SK-N-SH (cell line): ENCODE results near the gene UCHL3.

Experiments
- CTCF ChIP-seq: fragments of 200-600 bp; sonication (generic); IDR thresholded peaks from 2 replicates; pipeline ENCODE4 v1.6.1; 2017; ENCODE audit warnings: antibody characterized with exemption, mild to moderate bottlenecking, moderate library complexity
- GABPA ChIP-seq: IDR thresholded peaks from 2 replicates; pipeline ENCODE4 v1.4.0; 2012; ENCODE audit warnings: low read depth, mild to moderate bottlenecking
- RFX5 ChIP-seq: IDR thresholded peaks from 2 replicates; pipeline ENCODE4 v1.6.1; 2012; ENCODE audit warnings: mild to moderate bottlenecking, improper control_type of control experiment, low read length

- TF ChIP-seq CTCF: no peak
- no peak for TF ChIP-seq GABPA
- TF ChIP-seq RFX5: no peak
Measured at GRCh38 chr13:75541287-75541686, 8.3 kb upstream of the UCHL3 start.
